Measurements from ENCODE around the gene CLCF1.
"Not testable (repeated sequence)": the region's sequence is repeated elsewhere in the genome, so short reads cannot be mapped to it uniquely, and the experiment has no call there.

The CLCF1 gene

GRCh38 chr11:67408437-67409200 lies 35.2 kb upstream of the CLCF1 start:
- DNase-seq: no peak

- no peak for DNase-seq
Measured at GRCh38 chr11:67407688-67408163, 34.3 kb upstream of the CLCF1 start.

- DNase-seq: no peak
Measured at GRCh38 chr11:67406969-67407687, 33.7 kb upstream of the CLCF1 start.

GRCh38 chr11:67406420-67406968 lies 33.1 kb upstream of the CLCF1 start:
- no peak for DNase-seq

GRCh38 chr11:67405688-67406339 lies 32.4 kb upstream of the CLCF1 start:
- no peak for DNase-seq

GRCh38 chr11:67405196-67405567 lies 31.8 kb upstream of the CLCF1 start:
- DNase-seq: no peak

GRCh38 chr11:67404515-67405195 lies 31.3 kb upstream of the CLCF1 start:
- DNase-seq: no peak

GRCh38 chr11:67403085-67403484 lies 29.7 kb upstream of the CLCF1 start:
- DNase-seq: not testable (repeated sequence)

GRCh38 chr11:67402192-67402839 lies 28.9 kb upstream of the CLCF1 start:
- not testable (repeated sequence) for DNase-seq

GRCh38 chr11:67401495-67402191 lies 28.2 kb upstream of the CLCF1 start, which contains the start of gene PPP1CA:
PPP1CA (minus strand) TSS chr11:67401858; CDS start chr11:67401782, 76 bp downstream.
- DNase-seq: peak; percentile 88

GRCh38 chr11:67400942-67401494 lies 27.6 kb upstream of the CLCF1 start:
- no peak for DNase-seq

- DNase-seq: no peak
Measured at GRCh38 chr11:67400251-67400941, 27.0 kb upstream of the CLCF1 start.

- no peak for DNase-seq
Measured at GRCh38 chr11:67398661-67399563, 25.5 kb upstream of the CLCF1 start.

- DNase-seq: no peak
Measured at GRCh38 chr11:67397986-67398660, 24.7 kb upstream of the CLCF1 start.

- DNase-seq: no peak
Measured at GRCh38 chr11:67397536-67397935, 24.1 kb upstream of the CLCF1 start.

GRCh38 chr11:67396587-67397389 lies 23.4 kb upstream of the CLCF1 start:
- DNase-seq: peak; percentile 36

GRCh38 chr11:67396259-67396581 lies 22.8 kb upstream of the CLCF1 start:
- DNase-seq: no peak
